GM12801 (cell line): ENCODE results near the gene CDKN2AIP.

Experiments used
- TF ChIP-seq, protein P1 (sequence below): IDR thresholded peaks from one replicate; pipeline ENCODE4 v1.5.1; 2011; ENCODE audit warnings: control low read depth; ENCODE audit not compliant: insufficient read length; ENCODE audit errors: extremely low read depth

The CDKN2AIP gene

DNA sequence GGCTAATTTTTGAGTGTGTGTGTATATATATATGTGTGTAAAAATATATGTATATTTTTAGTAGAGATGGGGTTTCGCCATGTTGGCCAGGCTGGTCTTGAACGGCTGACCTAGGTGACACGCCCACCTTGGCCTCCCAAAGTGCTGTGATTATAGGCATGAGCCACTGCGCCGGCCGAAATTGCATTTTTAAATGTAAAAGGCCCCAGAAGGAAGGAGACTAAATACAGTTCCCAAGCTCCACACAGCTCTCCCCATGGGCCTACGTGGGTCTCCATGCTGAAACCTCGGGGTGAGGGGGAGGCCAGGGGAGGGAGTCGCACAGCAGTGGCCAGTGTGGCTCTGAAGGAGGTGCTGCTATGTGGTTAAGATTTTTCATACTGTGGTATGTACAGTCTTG lies 12.8 kb upstream of the CDKN2AIP start:
- TF ChIP-seq, protein P1, sequence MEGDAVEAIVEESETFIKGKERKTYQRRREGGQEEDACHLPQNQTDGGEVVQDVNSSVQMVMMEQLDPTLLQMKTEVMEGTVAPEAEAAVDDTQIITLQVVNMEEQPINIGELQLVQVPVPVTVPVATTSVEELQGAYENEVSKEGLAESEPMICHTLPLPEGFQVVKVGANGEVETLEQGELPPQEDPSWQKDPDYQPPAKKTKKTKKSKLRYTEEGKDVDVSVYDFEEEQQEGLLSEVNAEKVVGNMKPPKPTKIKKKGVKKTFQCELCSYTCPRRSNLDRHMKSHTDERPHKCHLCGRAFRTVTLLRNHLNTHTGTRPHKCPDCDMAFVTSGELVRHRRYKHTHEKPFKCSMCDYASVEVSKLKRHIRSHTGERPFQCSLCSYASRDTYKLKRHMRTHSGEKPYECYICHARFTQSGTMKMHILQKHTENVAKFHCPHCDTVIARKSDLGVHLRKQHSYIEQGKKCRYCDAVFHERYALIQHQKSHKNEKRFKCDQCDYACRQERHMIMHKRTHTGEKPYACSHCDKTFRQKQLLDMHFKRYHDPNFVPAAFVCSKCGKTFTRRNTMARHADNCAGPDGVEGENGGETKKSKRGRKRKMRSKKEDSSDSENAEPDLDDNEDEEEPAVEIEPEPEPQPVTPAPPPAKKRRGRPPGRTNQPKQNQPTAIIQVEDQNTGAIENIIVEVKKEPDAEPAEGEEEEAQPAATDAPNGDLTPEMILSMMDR, result no peak

DNA sequence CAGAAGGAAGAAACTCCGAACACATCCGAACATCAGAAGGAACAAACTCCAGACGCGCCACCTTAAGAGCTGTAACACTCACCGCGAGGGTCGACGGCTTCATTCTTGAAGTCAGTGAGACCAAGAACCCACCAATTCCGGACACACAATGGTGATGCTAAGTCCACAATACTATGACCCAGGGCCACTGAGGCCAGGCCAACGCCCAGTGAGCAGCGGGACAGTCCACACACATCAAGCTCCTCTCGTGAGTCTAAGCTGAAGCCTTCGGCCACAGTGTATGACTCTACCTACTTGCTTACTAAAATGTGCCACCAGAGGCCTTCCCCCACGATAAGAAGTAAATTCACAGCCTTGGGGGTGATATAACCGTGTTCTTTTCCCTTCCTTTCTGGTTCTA lies 10.2 kb upstream of the CDKN2AIP start:
- TF ChIP-seq, protein P1, result no peak

DNA sequence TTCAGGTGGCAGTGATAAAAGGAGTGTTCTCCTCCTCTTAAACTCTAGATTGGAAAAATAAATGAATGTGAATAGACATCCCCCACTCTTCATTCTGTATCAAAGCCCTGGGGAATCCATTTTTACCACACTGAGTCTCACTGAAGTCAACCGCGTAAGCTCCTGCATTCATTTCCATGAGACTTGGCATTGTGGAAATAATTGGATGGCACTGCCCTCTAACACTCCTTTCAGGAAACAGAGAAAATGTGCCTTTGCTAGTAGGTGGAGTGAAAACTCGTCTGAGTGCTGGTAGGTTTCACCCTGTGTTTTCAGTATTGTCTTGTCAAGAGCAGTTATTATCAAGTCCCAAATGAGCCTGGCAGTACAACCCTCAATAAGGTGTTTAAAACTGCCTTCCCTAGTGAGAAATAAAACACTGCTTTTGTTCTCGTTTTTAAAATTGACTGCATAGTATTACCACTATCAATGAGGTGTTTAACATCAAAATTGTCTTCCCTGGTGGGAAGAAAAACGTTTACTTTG lies 9.7 kb upstream of the CDKN2AIP start:
- TF ChIP-seq, protein P1, result no peak

DNA sequence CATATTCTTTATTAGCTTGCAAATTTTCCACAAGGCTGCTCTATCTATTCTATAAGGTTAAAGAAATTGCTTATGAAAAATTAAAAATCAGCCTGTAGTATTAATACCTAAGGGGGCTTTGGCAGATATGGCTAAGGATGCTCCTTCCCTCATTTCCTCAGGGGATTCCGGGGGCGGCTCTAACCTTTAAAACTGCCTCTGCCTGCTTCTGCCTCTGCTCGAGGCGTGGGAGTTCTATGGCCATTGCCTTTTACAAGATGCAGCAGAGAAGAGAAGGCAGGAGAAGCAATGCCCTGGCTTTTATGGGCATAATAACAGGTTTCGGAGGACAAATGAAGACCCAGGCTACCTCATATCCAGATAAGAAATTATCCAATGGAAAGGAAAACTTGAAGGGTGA lies 8.6 kb upstream of the CDKN2AIP start:
- TF ChIP-seq, protein P1, result no peak

DNA sequence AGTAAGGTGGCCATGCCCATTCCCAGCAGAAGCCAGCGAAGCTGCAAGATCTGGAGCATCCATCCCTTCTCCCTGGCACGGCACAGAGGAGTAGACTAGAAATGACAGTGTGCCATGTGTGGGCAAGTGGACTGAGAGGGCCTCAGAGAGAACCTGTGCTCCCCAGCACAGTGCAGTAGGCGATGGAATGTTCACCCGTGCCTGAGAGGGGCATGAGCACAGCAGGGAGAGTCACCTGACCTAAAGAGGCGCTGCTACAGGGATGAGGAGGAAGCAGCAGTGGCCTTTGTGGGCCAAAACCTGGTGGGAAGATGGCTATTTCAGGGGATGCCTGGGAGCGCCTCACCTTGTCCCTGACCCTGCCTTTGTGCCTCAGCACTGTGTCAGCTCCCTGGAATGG lies 8.0 kb upstream of the CDKN2AIP start:
- TF ChIP-seq, protein P1, result no peak

DNA sequence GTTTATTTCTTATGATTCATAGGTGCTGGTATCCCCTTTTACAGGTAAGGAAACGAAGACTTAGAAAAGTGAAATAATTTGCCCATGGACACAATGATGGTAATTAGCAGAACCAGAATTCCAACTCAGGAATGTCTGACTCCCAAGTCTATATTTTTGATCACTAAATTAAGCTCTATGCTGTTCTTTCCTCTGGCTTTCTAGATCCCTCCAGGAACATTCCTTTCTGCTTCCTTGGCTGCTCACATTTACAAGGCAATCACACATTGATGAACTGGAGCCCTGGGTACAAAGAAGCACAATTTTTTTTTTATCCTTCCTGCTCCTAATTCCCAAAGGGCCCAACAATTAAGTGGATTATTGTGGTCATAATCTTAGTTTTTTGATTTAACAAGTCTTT lies 7.0 kb upstream of the CDKN2AIP start:
- TF ChIP-seq, protein P1, result no peak

DNA sequence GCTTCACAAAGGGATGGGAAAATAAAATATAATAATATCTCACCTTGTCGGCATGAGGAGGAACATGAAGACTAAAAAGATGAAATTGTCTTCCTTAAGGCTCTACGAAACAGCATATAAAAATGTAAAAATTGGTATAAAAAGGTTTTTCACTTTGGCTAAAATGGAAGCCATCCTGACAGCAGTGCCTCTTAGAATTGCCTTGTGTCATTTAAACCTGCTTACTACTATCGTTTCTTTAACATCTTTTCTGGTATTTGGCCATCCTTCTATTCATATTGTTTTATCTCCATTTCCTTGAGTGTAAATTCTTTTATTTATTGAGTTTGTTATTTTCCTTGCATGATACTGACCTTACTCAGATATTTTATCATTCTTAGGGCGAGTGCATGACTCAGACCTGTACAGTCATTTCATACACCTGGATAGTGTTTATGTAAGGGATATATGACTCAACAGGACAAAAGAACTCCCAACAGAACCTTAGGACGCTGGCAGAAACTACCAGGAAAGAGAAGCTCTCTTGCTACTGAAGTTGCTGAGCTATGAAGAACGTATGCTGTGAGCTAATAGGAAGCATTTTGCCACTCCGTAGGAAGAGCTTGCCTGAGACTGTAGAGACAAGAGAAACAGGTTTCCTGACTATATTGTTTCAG lies 5.8 kb upstream of the CDKN2AIP start:
- TF ChIP-seq, protein P1, result no peak
